GM04503 (cell line): ENCODE measurements around the gene ARHGAP5.

Source experiments
- DNase-seq: peaks from one replicate; pipeline ENCODE4 v3.0.0-alpha.2; 2012; ENCODE audit warnings: low read depth

The ARHGAP5 gene

GRCh38 chr14:32075672-32076277 lies 1.3 kb upstream of the ARHGAP5 start:
- DNase-seq, result no peak

- peak; percentile 74 for DNase-seq
These were observed 625 bp upstream of the ARHGAP5 start for GRCh38 chr14:32076278-32077080.

- no peak for DNase-seq
These were observed 1.1 kb downstream of the ARHGAP5 start for GRCh38 chr14:32078023-32078857.

GRCh38 chr14:32078858-32079216 lies 1.7 kb downstream of the ARHGAP5 start:
- no peak for DNase-seq

GRCh38 chr14:32079264-32079663 lies 2.2 kb downstream of the ARHGAP5 start:
- no peak for DNase-seq

GRCh38 chr14:32080001-32080510 lies 3.0 kb downstream of the ARHGAP5 start:
- no peak for DNase-seq

GRCh38 chr14:32081901-32082300 lies 4.8 kb downstream of the ARHGAP5 start:
- DNase-seq, result no peak

GRCh38 chr14:32083315-32083624 lies 6.2 kb downstream of the ARHGAP5 start:
- no peak for DNase-seq

GRCh38 chr14:32083789-32084188 lies 6.7 kb downstream of the ARHGAP5 start:
- no peak for DNase-seq

- DNase-seq, result no peak
These were observed 8.2 kb downstream of the ARHGAP5 start for GRCh38 chr14:32085182-32085844.

GRCh38 chr14:32085845-32086383 lies 8.8 kb downstream of the ARHGAP5 start:
- no peak for DNase-seq

- DNase-seq, result no peak
These were observed 10.2 kb downstream of the ARHGAP5 start for GRCh38 chr14:32087173-32087861.

GRCh38 chr14:32087907-32088306 lies 10.8 kb downstream of the ARHGAP5 start:
- no peak for DNase-seq

GRCh38 chr14:32090686-32091085 lies 13.6 kb downstream of the ARHGAP5 start:
- DNase-seq, result no peak

- DNase-seq, result no peak
These were observed 22.4 kb downstream of the ARHGAP5 start for GRCh38 chr14:32099473-32099872.

- DNase-seq, result no peak
These were observed 23.1 kb downstream of the ARHGAP5 start for GRCh38 chr14:32100175-32100574.

GRCh38 chr14:32102152-32102787 lies 25.2 kb downstream of the ARHGAP5 start:
- no peak for DNase-seq

GRCh38 chr14:32102968-32103367 lies 25.9 kb downstream of the ARHGAP5 start:
- DNase-seq, result no peak

GRCh38 chr14:32104308-32104707 lies 27.2 kb downstream of the ARHGAP5 start:
- no peak for DNase-seq

GRCh38 chr14:32104803-32105202 lies 27.7 kb downstream of the ARHGAP5 start:
- DNase-seq, result no peak
